ENCODE data around the gene ERC1. TPM values are rescaled to one million over a fixed set of nuclear protein-coding genes. Genes with fewer than 3 reads are reported as not detected.

The ERC1 gene
- total and polyA plus RNA-seq, 2 donors (not counting 3 experiments of a cell fraction or from before 2014, with no cell fraction given) = 11.7 to 66.1 TPM

DNA sequence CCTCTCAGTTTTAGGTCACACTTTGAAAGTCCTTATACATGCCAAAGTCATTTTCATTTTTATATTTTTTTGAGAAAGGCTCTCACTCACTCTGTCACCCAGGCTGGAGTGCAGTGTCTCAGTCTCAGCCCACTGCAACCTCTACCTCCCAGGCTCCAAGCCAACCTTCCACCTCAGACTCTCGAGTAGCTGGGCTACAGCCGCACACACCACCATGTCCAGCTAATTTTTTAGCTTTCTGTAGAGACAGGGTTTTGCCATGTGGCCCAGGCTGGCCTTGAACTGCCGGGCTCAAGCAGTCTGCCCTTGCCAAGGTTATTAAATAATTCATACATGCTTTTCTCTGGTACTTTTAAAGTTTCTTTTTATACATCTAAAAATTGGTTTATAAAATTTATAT, 166.0 kb downstream of the ERC1 start:
- H3K9ac ChIP-seq (replicated peaks; ENCODE audit: extremely low read depth, insufficient read depth, low read length) = no peak overlapping the region
- H3K4me3 ChIP-seq (replicated peaks in 1 of 3; ENCODE audit: insufficient read depth in 1 of 3, low read depth in 1 of 3, low read length in 3 of 3) = no peak overlapping the region
- H3K4me1 ChIP-seq (ENCODE audit: control insufficient read depth, extremely low read depth, insufficient read depth, low read length) = no peaks in the 10 kb centered on the region
- no peaks in the 10 kb centered on the region for H3K27me3 ChIP-seq (ENCODE audit: control insufficient read depth in 2 of 2, insufficient read depth in 2 of 2, low read length in 2 of 2)
- no peaks in the 10 kb centered on the region for H3K79me2 ChIP-seq (ENCODE audit: control insufficient read depth, insufficient read depth, low read length)
- no peaks in the 10 kb centered on the region for H3K9me3 ChIP-seq (replicated peaks; ENCODE audit: control insufficient read depth, insufficient read depth, low read length)
- ChIA-PET CTCF (no interaction called here), POLR2A (no interaction called here)
- no peaks in the 10 kb centered on the region for H3K36me3 ChIP-seq (ENCODE audit: control insufficient read depth in 2 of 2, extremely low read depth in 1 of 2, insufficient read depth in 2 of 2, low read length in 2 of 2)
- no peak overlapping the region for H3K27ac ChIP-seq (ENCODE audit: insufficient read depth, low read depth, low read length)
- no peak overlapping the region for H2AFZ ChIP-seq (ENCODE audit: low read depth, low read length)
- no peak for FAIRE-seq
- H3K4me2 ChIP-seq (ENCODE audit: insufficient read depth, low read length) = no peak overlapping the region
- TF ChIP-seq POLR2AphosphoS5 (IDR thresholded peaks at IDR 0.05; ENCODE audit: insufficient read depth, low read depth, low read length) (no peak), EZH2 (IDR thresholded peaks at IDR 0.05; ENCODE audit: borderline replicate concordance, low read depth, low read length, severe bottlenecking) (no peak), MYC (IDR thresholded peaks at IDR 0.05; ENCODE audit: low read depth, low read length) (no peak), FOS (IDR thresholded peaks at IDR 0.05; ENCODE audit: borderline replicate concordance, insufficient read depth, low read length) (no peak), POLR2A (IDR thresholded peaks at IDR 0.05; ENCODE audit: low read depth, low read length) (no peak), GATA2 (IDR thresholded peaks at IDR 0.05; ENCODE audit: insufficient read depth, insufficient read length, low read depth, low read length) (no peak), JUN (IDR thresholded peaks at IDR 0.05; ENCODE audit: borderline replicate concordance, insufficient read depth, insufficient read length, low read depth) (no peak)
- TF ChIP-seq, protein P1, sequence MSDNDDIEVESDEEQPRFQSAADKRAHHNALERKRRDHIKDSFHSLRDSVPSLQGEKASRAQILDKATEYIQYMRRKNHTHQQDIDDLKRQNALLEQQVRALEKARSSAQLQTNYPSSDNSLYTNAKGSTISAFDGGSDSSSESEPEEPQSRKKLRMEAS (IDR thresholded peaks at IDR 0.05; ENCODE audit: insufficient read depth, insufficient read length) = no peak
- TF ChIP-seq, protein P2, sequence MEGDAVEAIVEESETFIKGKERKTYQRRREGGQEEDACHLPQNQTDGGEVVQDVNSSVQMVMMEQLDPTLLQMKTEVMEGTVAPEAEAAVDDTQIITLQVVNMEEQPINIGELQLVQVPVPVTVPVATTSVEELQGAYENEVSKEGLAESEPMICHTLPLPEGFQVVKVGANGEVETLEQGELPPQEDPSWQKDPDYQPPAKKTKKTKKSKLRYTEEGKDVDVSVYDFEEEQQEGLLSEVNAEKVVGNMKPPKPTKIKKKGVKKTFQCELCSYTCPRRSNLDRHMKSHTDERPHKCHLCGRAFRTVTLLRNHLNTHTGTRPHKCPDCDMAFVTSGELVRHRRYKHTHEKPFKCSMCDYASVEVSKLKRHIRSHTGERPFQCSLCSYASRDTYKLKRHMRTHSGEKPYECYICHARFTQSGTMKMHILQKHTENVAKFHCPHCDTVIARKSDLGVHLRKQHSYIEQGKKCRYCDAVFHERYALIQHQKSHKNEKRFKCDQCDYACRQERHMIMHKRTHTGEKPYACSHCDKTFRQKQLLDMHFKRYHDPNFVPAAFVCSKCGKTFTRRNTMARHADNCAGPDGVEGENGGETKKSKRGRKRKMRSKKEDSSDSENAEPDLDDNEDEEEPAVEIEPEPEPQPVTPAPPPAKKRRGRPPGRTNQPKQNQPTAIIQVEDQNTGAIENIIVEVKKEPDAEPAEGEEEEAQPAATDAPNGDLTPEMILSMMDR (IDR thresholded peaks at IDR 0.05; ENCODE audit: extremely low read depth in 1 of 2, insufficient read depth in 1 of 2, low read depth in 1 of 2, low read length in 2 of 2) = no peak
- no peak for DNase-seq (ENCODE audit: low read depth, low spot score)
- no TSS peak for BruUV-seq (replicated peaks)
- H4K20me1 ChIP-seq (replicated peaks; ENCODE audit: control insufficient read depth, extremely low read depth, insufficient read depth, low read length) = no peaks in the 10 kb centered on the region
- intact Hi-C loops (cut with micrococcal nuclease) = no loop called here
- peaks cover 2% of the 10 kb centered on the region for H3K9me1 ChIP-seq (replicated peaks; ENCODE audit: control insufficient read depth, extremely low read depth, insufficient read depth, low read length)
- dilution Hi-C loops (cut with MboI; ENCODE audit: extremely low pct_ligation_motif_present, low sequenced_read_pairs) = no loop called here
